ENCODE measurements around the gene CTSE.

DNA sequence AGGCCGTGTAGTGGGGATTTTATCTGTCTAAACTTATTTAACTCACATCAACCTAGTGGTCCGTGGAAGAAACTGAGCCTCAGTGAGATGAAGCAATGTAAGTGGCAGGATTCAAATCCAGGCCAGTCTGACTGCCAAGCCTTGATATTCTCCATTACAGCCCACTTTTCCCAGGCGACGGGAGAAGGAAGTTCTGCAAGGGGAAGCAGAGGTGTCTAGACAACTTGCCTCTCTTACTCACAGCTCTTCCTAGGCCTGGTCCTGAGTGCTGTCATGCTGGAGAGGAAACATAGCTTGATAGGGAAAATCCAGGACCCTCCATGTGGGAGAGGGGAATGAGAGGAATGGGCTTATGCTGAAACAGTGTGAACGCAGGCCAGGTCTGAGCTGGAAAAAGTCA lies 9.1 kb downstream of the CTSE start:
- TF ChIP-seq YY1 (IDR thresholded peaks at IDR 0.05; ENCODE audit: insufficient read depth, insufficient read length) (no peak), ZNF274 (IDR thresholded peaks at IDR 0.05; ENCODE audit: low read depth, low read length) (no peak)

Measured in NT2/D1 (cell line).